Activated naive CD4-positive, alpha-beta T cell (primary cell): Measurements from ENCODE around the gene ZNF74.

ENCODE experiments used
- DNase-seq, 4 experiments: peaks; one replicate each; lab custom pipeline; 2025; lab: John Stamatoyannopoulos, UW

Gene ZNF74

DNA sequence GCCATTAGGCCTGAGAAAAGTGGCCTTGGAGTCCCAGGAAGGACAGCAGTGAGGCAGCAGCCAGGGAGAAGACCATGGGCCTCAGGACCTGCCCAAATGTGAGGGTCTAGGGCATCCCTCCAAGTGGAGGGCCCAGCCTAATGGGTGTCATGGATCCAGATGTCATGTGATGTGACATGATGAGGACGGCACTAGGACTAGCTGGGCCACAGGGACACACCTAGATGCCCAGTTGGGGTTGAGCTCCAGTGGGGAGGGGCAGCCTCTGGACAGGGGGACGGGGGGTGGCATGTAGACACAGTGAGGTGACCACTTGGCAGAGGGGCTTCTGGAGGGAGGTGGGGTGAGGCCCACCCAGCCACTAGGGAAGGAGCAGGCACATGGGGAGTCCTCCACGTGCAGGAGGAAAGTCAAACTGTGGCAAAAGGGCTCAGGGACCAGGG lies 38.3 kb downstream of the ZNF74 start:
- no peak for DNase-seq

GRCh38 chr22:20433191-20433590 lies 39.2 kb downstream of the ZNF74 start:
- no peak for DNase-seq

- no peak for DNase-seq
These were observed 39.8 kb downstream of the ZNF74 start for GRCh38 chr22:20433686-20434241.

- no peak for DNase-seq
These were observed 40.4 kb downstream of the ZNF74 start for GRCh38 chr22:20434264-20434751.

- no peak for DNase-seq
These were observed 40.8 kb downstream of the ZNF74 start for GRCh38 chr22:20434773-20435172.

DNA sequence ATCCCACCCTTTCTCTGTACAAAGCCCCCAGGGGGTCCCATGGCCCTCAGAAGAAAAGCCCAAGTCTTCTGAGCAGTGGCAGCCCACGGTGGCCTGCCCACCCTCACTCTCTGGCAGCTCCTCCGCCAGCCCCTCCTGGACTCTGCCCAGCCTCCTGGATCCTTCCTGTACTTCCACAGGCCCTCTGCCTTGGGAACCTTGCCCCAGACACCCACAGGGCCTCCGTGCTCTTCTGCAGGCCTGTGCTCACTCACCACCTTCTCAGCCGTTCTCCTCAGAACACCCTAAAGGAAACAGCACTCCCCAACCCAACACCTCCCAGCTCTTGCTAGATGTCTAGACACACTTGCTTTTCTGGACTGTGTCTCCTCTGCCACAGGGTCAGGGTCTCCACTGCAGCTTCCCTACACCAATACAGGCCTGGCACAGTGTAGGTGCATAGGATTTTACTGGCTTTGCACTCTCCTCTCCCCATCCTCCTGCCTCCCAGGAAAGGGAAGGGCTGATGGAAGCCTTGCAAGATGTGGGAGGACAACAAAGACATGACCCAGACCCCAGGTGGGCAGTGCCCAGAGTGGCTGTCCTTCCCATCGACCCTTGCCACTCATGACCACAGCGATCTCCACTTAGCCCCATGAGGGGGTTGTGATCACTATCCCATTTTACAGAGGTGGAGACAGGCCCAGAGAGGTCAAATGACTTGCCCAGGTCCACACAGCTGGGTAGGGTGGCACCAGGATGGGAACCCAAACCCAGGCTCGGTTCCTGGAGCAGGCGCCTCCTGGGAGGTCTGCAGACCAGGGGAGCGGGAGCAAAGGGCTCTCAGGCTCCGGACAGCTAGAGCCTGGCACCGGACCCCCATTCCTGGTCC lies 41.7 kb downstream of the ZNF74 start:
- no peak for DNase-seq

GRCh38 chr22:20436307-20436767 lies 42.4 kb downstream of the ZNF74 start:
- no peak for DNase-seq

- DNase-seq = no peak
These were observed 43.0 kb downstream of the ZNF74 start for GRCh38 chr22:20436768-20437612.

DNA sequence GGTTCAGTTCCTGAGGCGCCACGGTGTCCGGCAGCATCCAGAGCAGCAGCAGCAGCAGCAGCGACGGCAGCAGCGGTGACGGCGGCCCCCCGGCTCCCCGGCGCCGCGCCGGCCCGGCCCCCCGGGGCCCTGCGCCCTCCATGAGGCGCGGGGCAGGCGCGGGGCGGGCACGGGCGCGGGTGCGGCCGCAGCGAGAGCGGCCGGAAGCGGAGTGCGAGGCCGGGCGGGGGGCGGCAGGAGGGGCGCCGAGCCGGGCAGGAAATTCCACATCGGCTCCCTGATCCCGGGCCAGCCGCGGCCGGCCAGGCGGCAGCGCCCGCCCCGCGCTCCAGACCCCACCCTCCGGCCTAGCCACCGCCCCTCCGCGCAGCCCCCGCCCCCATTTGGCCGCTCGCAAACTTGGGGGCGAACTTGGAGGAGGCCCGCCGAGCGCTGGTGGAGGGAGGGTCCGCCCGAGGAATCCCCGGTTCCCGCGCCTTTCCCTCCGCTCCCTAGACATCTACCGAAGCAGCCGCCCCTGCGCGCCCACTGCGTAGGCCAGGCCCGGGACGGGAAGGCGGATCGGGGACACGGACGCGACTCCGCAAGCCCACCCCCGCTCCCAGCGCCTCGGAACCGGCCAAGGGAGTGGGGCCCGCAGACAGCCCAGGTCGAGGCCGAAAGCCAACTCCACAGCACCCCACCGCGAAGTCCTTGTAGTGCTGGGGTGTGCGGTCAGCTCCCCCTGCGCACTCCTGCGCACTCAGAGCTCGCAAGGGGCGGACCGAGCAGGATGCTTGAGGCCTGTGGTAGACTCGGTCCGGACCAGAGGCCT lies 43.9 kb downstream of the ZNF74 start, which contains the start of gene SCARF2:
SCARF2 (minus strand) TSS at position 213 of the 814 bp plus-strand sequence; CDS start at position 142, 71 bp downstream.
- DNase-seq = no peak

GRCh38 chr22:20438427-20438677 lies 44.4 kb downstream of the ZNF74 start:
- no peak for DNase-seq

GRCh38 chr22:20438678-20439492 lies 44.9 kb downstream of the ZNF74 start:
- no peak for DNase-seq

GRCh38 chr22:20439556-20439927 lies 45.6 kb downstream of the ZNF74 start:
- no peak for DNase-seq

- DNase-seq = no peak
These were observed 46.1 kb downstream of the ZNF74 start for GRCh38 chr22:20439928-20440575.

GRCh38 chr22:20440637-20441591 lies 47.0 kb downstream of the ZNF74 start:
- no peak for DNase-seq

- DNase-seq = no peak
These were observed 47.9 kb downstream of the ZNF74 start for GRCh38 chr22:20441631-20442484.

- no peak for DNase-seq
These were observed 48.7 kb downstream of the ZNF74 start for GRCh38 chr22:20442485-20443284.

- DNase-seq = no peak
These were observed 50.4 kb downstream of the ZNF74 start for GRCh38 chr22:20444325-20444724.
